H9 (cell line): ENCODE data around the gene CDH23. TPM values are rescaled to one million over a fixed set of nuclear protein-coding genes. Genes with fewer than 3 reads are reported as not detected.

Experiments
- DNase-seq: peaks from one replicate; pipeline ENCODE4 v3.0.0-alpha.2; 2017
- H2AFZ ChIP-seq: one replicate; pipeline ENCODE4 v1.6.1; 2013; ENCODE audit warnings: mild to moderate bottlenecking, low read length, control low read depth, moderate library complexity
- H2AK5ac ChIP-seq: 2 replicates; pipeline ENCODE4 v1.6.1; 2013; ENCODE audit warnings: low read length, control low read depth, mixed read lengths; ENCODE audit not compliant: insufficient read length
- H2BK120ac ChIP-seq: one replicate; pipeline ENCODE4 v1.6.1; 2013; ENCODE audit warnings: low read depth, mild to moderate bottlenecking, low read length, control low read depth, inconsistent platforms; ENCODE audit not compliant: poor library complexity, severe bottlenecking
- H2BK12ac ChIP-seq: 2 replicates; pipeline ENCODE4 v1.6.1; 2013; ENCODE audit warnings: low read length, control low read depth, mixed read lengths, low read depth; ENCODE audit not compliant: insufficient read length
- H2BK15ac ChIP-seq: 2 replicates; pipeline ENCODE4 v1.6.1; 2013; ENCODE audit warnings: low read depth, low read length, control low read depth
- H2BK20ac ChIP-seq: one replicate; pipeline ENCODE4 v1.6.1; 2013; ENCODE audit warnings: low read depth, mild to moderate bottlenecking, low read length, control low read depth, inconsistent platforms; ENCODE audit not compliant: poor library complexity, severe bottlenecking
- H2BK5ac ChIP-seq: 2 replicates; pipeline ENCODE4 v1.6.1; 2013; ENCODE audit warnings: low read length, control low read depth, mixed read lengths; ENCODE audit not compliant: insufficient read length
- H3K14ac ChIP-seq: 2 replicates; pipeline ENCODE4 v1.6.1; 2013; ENCODE audit warnings: low read length, control low read depth; ENCODE audit not compliant: insufficient read depth
- H3K18ac ChIP-seq: 2 replicates; pipeline ENCODE4 v1.6.1; 2013; ENCODE audit warnings: low read depth, mild to moderate bottlenecking, mixed read lengths, low read length, control low read depth; ENCODE audit not compliant: insufficient read length
- H3K23ac ChIP-seq: 2 replicates; pipeline ENCODE4 v1.6.1; 2013; ENCODE audit warnings: low read length, control low read depth, mixed read lengths, low read depth; ENCODE audit not compliant: insufficient read length
- H3K23me2 ChIP-seq: 2 replicates; pipeline ENCODE4 v1.6.1; 2013; ENCODE audit warnings: low read depth, mild to moderate bottlenecking, mixed read lengths, low read length, control low read depth; ENCODE audit not compliant: insufficient read length, poor library complexity, severe bottlenecking
- H3K27ac ChIP-seq: 2 replicates; pipeline ENCODE4 v1.5.1; 2013; ENCODE audit warnings: low read length, control low read depth, mixed read lengths, low read depth; ENCODE audit not compliant: insufficient read length
- H3K27me3 ChIP-seq: 2 replicates; pipeline ENCODE4 v1.6.1; 2013; ENCODE audit warnings: low read length, control low read depth, inconsistent platforms; ENCODE audit not compliant: insufficient read depth
- H3K4ac ChIP-seq: 2 replicates; pipeline ENCODE4 v1.6.1; 2013; ENCODE audit warnings: low read depth, mild to moderate bottlenecking, control low read depth, inconsistent platforms, low read length, moderate library complexity
- H3K4me1 ChIP-seq: 2 replicates; pipeline ENCODE4 v1.6.1; 2013; ENCODE audit warnings: low read length, control low read depth, inconsistent platforms; ENCODE audit not compliant: insufficient read depth
- H3K4me2 ChIP-seq: 2 replicates; pipeline ENCODE4 v1.6.1; 2013; ENCODE audit warnings: low read length, control low read depth, mixed read lengths; ENCODE audit not compliant: insufficient read length, insufficient read depth
- H3K56ac ChIP-seq: 2 replicates; pipeline ENCODE4 v1.6.1; 2013; ENCODE audit warnings: low read depth, mild to moderate bottlenecking, mixed read lengths, low read length, control low read depth; ENCODE audit not compliant: insufficient read length
- H3K79me1 ChIP-seq: 2 replicates; pipeline ENCODE4 v1.6.1; 2013; ENCODE audit warnings: low read depth, mild to moderate bottlenecking, moderate library complexity, low read length, control low read depth, inconsistent platforms; ENCODE audit not compliant: insufficient read depth, poor library complexity, severe bottlenecking
- H3K79me2 ChIP-seq: 2 replicates; pipeline ENCODE4 v1.6.1; 2013; ENCODE audit warnings: low read length, control low read depth, inconsistent platforms; ENCODE audit not compliant: insufficient read depth
- H3K9ac ChIP-seq: 2 replicates; pipeline ENCODE4 v1.6.1; 2013; ENCODE audit warnings: low read length, control low read depth, mixed read lengths; ENCODE audit not compliant: insufficient read length; ENCODE audit errors: extremely low read depth
- H3K9me3 ChIP-seq: one replicate; pipeline ENCODE4 v1.6.1; 2013; ENCODE audit warnings: low read depth, low read length, inconsistent platforms; ENCODE audit not compliant: control insufficient read depth
- H3T11ph ChIP-seq: one replicate; pipeline ENCODE4 v1.6.1; 2013; ENCODE audit warnings: mild to moderate bottlenecking, low read length, control low read depth, inconsistent platforms
- H4K20me1 ChIP-seq: one replicate; pipeline ENCODE4 v1.6.1; 2013; ENCODE audit not compliant: control insufficient read depth, insufficient read length, insufficient read depth
- H4K5ac ChIP-seq: 2 replicates; pipeline ENCODE4 v1.6.1; 2013; ENCODE audit warnings: low read depth, mild to moderate bottlenecking, mixed read lengths, low read length, control low read depth; ENCODE audit not compliant: insufficient read length
- H4K8ac ChIP-seq: replicated peaks from 2 replicates; pipeline ENCODE4 v1.6.1; 2013; ENCODE audit warnings: low read length, control low read depth, mixed read lengths, low read depth; ENCODE audit not compliant: insufficient read length
- H4K91ac ChIP-seq: 2 replicates; pipeline ENCODE4 v1.6.1; 2013; ENCODE audit warnings: low read depth, mild to moderate bottlenecking, moderate library complexity, mixed read lengths, low read length, control low read depth; ENCODE audit not compliant: insufficient read length
- H3K27ac Mint-ChIP-seq, 3 experiments: 2 replicates in 2 of 3; 3 replicates in 1 of 3; pipeline ENCODE4 v1.8.0; 2020 to 2021; ENCODE audit warnings: mixed read lengths in 3 of 3, mild to moderate bottlenecking in 1 of 3, moderate library complexity in 1 of 3
- H3K27me3 Mint-ChIP-seq: 2 replicates; pipeline ENCODE4 v1.8.0; 2021; ENCODE audit warnings: low read depth, mild to moderate bottlenecking, moderate library complexity, mixed read lengths
- H3K36me3 Mint-ChIP-seq, 3 experiments: 2 replicates in 2 of 3; 3 replicates in 1 of 3; pipeline ENCODE4 v1.8.0; 2020 to 2021; ENCODE audit warnings: low read depth in 3 of 3, mixed read lengths in 3 of 3; ENCODE audit not compliant: insufficient read depth in 1 of 3
- H3K4me1 Mint-ChIP-seq, 2 experiments: 2 replicates each; pipeline ENCODE4 v1.8.0; 2020; ENCODE audit warnings: mixed read lengths in 2 of 2
- H3K4me3 Mint-ChIP-seq, 2 experiments: 2 replicates in 1 of 2; 3 replicates in 1 of 2; pipeline ENCODE4 v1.8.0; 2020 to 2021; ENCODE audit warnings: mild to moderate bottlenecking in 2 of 2, mixed read lengths in 2 of 2, moderate library complexity in 1 of 2
- H3K9me3 Mint-ChIP-seq, 2 experiments: 2 replicates in 1 of 2; 3 replicates in 1 of 2; pipeline ENCODE4 v1.8.0; 2020; ENCODE audit warnings: mild to moderate bottlenecking in 2 of 2, mixed read lengths in 2 of 2, moderate library complexity in 1 of 2
- WGBS: extraction: QIAGEN DNeasy Blood & Tissue Kit; methylation state at CpG from one replicate; pipeline ENCODE4 v1.1.7; 2013; ENCODE audit warnings: missing lambda C conversion rate, low lambda C conversion rate, mixed read lengths; ENCODE audit not compliant: insufficient read length; ENCODE audit errors: extremely low coverage; 5-methylcytosine and 5-hydroxymethylcytosine counted together
- total RNA-seq: library from RNA; stranded (reverse); gene quantifications from 2 replicates; pipeline ENCODE4 v1.2.1, GENCODE V29; 2021
- TF ChIP-seq, protein P1 (sequence below): fragments of 200-600 bp; sonication (generic); conservative IDR thresholded peaks from 3 replicates; pipeline ENCODE4 v1.8.0; 2021; ENCODE audit warnings: antibody characterized with exemption, mild to moderate bottlenecking

Gene CDH23
- total RNA-seq, 1 experiment from 2014 or later, result 2.1 TPM

GRCh38 chr10:71849461-71849908, 452.8 kb downstream of the CDH23 start:
- Histone ChIP-seq H3K18ac (no peak overlapping the region), H2BK120ac (no peak overlapping the region), H3K14ac (no peak overlapping the region), H3K23ac (no peak overlapping the region), H4K20me1 (no peaks in the 10 kb centered on the region), H2AK5ac (no peak overlapping the region), H3K23me2 (no peaks in the 10 kb centered on the region), H3K79me2 (peaks cover 44% of the 10 kb centered on the region), H4K5ac (no peak overlapping the region), H3K4ac (no peak overlapping the region), H2BK15ac (no peak overlapping the region), H2AFZ (no peak overlapping the region), H2BK20ac (no peak overlapping the region), H3K27ac (no peak overlapping the region), H3K79me1 (peaks cover 3% of the 10 kb centered on the region), H2BK5ac (no peak overlapping the region), H4K91ac (no peak overlapping the region), H3K56ac (no peak overlapping the region), H3K27me3 (no peaks in the 10 kb centered on the region), H3K9ac (no peak overlapping the region), H4K8ac (no peak overlapping the region), H3K4me2 (no peak overlapping the region), H2BK12ac (no peak overlapping the region), H3K9me3 (no peaks in the 10 kb centered on the region), H3K4me1 (peaks cover 7% of the 10 kb centered on the region; the same call in 1 of the 2 replicates), H3T11ph (no peak overlapping the region)
- H3K9me3 Mint-ChIP-seq, result no peaks in the 10 kb centered on the region
- H3K27me3 Mint-ChIP-seq, result no peaks in the 10 kb centered on the region
- H3K4me1 Mint-ChIP-seq, result peaks cover 20 to 32% of the 10 kb centered on the region in 2 experiments
- no CpG with 5 or more reads among the region's 17 CpGs for WGBS
- H3K4me3 Mint-ChIP-seq, result peak overlapping the region; percentile 89 to 98
- peak overlapping the region in 1 of 3 experiments; percentile 49; a peak in 2 of 7 replicates for H3K27ac Mint-ChIP-seq
- TF ChIP-seq, protein P1, sequence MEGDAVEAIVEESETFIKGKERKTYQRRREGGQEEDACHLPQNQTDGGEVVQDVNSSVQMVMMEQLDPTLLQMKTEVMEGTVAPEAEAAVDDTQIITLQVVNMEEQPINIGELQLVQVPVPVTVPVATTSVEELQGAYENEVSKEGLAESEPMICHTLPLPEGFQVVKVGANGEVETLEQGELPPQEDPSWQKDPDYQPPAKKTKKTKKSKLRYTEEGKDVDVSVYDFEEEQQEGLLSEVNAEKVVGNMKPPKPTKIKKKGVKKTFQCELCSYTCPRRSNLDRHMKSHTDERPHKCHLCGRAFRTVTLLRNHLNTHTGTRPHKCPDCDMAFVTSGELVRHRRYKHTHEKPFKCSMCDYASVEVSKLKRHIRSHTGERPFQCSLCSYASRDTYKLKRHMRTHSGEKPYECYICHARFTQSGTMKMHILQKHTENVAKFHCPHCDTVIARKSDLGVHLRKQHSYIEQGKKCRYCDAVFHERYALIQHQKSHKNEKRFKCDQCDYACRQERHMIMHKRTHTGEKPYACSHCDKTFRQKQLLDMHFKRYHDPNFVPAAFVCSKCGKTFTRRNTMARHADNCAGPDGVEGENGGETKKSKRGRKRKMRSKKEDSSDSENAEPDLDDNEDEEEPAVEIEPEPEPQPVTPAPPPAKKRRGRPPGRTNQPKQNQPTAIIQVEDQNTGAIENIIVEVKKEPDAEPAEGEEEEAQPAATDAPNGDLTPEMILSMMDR, result no peak
- no peak for DNase-seq
- H3K36me3 Mint-ChIP-seq, result peaks cover 0 to 13% (median 0%) of the 10 kb centered on the region in 3 experiments; a peak in 3 of 7 replicates
